Ureter (tissue), 1 donor: Measurements from ENCODE around the gene TIAL1. TPM values are rescaled to one million over a fixed set of nuclear protein-coding genes. Genes with fewer than 3 reads are reported as not detected.
"Not testable (repeated sequence)": the region's sequence is repeated elsewhere in the genome, so short reads cannot be mapped to it uniquely, and the experiment has no call there.

Experiments
- DNase-seq: peaks from one replicate; pipeline ENCODE4 v3.0.0-alpha.2; 2020; ENCODE audit warnings: low spot score
- total RNA-seq: library from RNA; stranded (reverse); gene quantifications from one replicate; pipeline ENCODE4 v1.2.4, GENCODE V29; 2023
- donor health status: DM: yes; HTN: yes; CAD: no.

TIAL1 gene
- total RNA-seq, 1 donor from 2014 or later: 116 TPM

- no peak for DNase-seq
These were observed 65.7 kb downstream of the TIAL1 start for GRCh38 chr10:119531067-119531466.

GRCh38 chr10:119528663-119529237, 68.0 kb downstream of the TIAL1 start:
- not testable (repeated sequence) for DNase-seq

GRCh38 chr10:119526621-119527592, 69.9 kb downstream of the TIAL1 start:
- no peak for DNase-seq

- no peak for DNase-seq
These were observed 70.6 kb downstream of the TIAL1 start for GRCh38 chr10:119526149-119526548.

- no peak for DNase-seq
These were observed 71.6 kb downstream of the TIAL1 start for GRCh38 chr10:119525116-119525515.

- DNase-seq: no peak
These were observed 72.1 kb downstream of the TIAL1 start for GRCh38 chr10:119524720-119525070.

- no peak for DNase-seq
These were observed 72.7 kb downstream of the TIAL1 start for GRCh38 chr10:119523895-119524719.

Other genes starting within 250 kb of the TIAL1 start
- gene RGS10, start 54.2 kb downstream of the TIAL1 start, total RNA-seq: 24.1 TPM
- 46.4 TPM for gene BAG3, start 54.4 kb upstream of the TIAL1 start, total RNA-seq
- gene INPP5F, start 129.1 kb upstream of the TIAL1 start, total RNA-seq: 19.0 TPM